NCI-H774 (cell line): Measurements from ENCODE around the gene TRA2B.
A peak's percentile ranks its signal among the peaks of the same experiment; 100 is the strongest.

Source experiments
- DNase-seq: peaks from one replicate; lab custom pipeline; 2025; lab: John Stamatoyannopoulos, UW

The TRA2B gene

DNA sequence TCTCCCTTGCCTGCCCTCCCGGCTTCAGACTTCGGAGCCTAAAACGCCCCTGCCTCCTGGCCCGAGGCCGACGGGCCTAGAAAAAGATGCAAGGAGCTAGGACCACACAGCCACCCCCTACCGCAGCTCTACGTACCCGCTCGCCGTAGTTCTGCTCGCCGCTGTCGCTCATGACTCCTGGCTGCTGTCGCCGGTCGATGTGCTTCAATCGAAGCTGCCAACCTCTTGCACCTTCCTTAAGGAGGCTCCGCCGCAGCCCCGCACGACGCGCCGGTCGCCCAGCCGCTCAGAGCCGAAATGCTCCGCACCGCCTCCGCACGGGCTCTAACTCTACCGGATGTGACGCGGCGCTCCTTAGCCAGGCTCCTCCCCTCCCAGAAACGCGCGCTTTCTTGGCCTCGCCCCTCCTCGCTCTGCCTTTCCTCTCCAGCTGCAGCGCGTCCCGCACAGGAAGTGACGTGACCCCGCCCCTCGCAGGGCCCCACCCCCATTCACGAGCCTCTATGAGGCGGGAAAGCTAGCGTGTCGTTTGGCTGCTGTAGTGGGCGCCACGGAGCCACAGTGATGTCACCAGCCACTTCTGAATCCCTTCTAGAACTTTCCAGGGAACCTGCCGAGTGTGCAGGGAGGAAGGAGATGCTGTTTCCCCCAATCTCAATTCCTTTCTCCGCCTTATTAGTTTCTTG, at the start of gene TRA2B:
Gene TRA2B, minus strand, starts transcription at position 326 of the 686 bp plus-strand sequence. Its CDS starts 154 bp downstream, at position 172.
- peak; percentile 100 for DNase-seq

- DNase-seq: no peak
Observed at GRCh38 chr3:185986198-185986777, 48.5 kb upstream of the TRA2B start.

DNA sequence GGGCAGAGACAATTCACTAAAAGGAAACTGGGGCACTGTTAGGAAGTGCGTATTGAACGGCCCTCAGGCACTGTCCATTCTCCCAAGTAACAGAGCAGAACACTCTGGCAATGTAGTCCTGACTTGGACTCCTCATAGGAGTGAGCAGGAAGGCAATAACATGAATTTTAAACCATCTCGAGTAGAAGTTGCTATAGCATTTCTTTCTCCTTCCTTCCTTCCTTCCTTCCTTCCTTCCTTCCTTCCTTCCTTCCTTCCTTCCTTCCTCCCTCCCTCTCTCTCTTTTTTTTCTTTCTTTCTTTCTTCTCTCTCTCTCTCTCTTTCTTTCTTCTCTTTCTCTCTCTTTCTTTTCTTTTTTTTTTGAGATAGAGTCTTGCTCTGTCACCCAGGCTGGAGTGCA, 46.4 kb upstream of the TRA2B start:
- DNase-seq: no peak

DNA sequence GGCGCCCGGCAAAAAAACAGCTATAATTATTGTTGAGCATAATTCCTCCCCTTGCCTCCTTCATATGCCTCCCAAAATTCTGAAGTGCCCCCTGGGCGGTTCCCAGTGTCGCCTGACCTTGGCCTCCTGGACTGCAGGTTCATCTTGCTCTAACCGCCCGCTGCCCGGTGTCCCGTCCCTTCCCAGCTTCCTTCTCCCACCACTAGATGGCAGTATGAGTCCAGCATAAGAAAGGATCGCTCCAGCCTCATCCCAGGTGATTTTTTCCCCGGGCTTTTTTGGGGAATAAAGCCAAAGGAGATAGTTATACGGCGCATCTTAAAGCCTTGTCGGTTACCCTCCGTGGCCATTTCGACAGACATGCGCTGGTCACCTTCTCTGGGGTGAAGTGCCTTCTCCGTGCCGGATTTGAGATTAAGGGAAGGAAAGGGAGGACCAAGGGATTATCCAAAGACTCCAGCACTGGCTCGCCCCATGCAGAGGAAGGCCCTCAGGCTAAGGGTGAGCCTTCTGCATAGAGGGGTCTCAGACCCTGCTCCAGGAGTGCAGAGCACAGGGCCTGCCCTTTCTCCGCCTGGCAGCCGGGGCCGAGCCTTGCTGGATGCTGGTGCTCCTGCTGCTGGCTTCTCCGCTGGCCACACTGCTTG, 45.8 kb upstream of the TRA2B start:
- peak; percentile 70 for DNase-seq

- no peak for DNase-seq
Observed at GRCh38 chr3:185982632-185983031, 44.8 kb upstream of the TRA2B start.

- DNase-seq: no peak
Observed at GRCh38 chr3:185981621-185982020, 43.8 kb upstream of the TRA2B start.

- no peak for DNase-seq
Observed at GRCh38 chr3:185979721-185980121, 41.9 kb upstream of the TRA2B start.

DNA sequence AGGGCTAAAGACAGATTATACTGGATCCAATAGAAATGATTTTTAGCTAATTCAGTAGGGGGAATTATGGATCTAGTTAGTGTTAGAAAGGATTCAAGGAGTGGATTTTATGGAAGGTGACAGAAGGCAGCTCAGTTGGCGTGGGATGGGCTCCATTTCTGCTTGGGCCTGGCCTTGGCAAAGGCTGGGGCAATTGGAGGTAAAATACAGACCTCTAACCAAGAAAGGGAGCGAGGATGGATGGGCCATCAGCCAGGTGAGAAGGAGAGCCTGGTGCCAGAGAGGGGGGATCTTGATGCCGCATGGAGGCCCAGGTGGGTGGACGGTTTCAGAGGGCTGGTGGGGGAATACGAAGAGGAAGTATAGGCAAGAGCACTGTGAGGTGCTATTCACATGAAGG, 40.7 kb upstream of the TRA2B start:
- DNase-seq: no peak

DNA sequence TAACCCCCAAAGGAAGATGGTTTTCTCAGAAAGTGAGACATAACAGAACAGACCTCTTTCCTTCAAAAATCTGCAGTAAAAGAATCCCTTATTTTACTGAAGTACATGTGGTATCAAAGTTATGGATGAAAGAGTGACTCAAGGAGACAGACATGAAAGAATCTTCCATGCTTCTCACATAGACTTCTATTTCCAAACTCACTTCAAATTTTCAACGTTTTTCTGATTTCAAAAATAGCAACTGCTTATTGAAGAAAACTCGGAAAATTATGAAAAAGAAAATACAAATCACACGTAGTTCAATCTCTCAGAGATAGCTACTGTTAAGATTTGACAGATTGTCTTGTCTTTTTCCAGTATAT, 39.8 kb upstream of the TRA2B start:
- no peak for DNase-seq

- peak; percentile 46 for DNase-seq
Observed at GRCh38 chr3:185976977-185977678, 39.3 kb upstream of the TRA2B start.

GRCh38 chr3:185976100-185976499, 38.3 kb upstream of the TRA2B start:
- no peak for DNase-seq

DNA sequence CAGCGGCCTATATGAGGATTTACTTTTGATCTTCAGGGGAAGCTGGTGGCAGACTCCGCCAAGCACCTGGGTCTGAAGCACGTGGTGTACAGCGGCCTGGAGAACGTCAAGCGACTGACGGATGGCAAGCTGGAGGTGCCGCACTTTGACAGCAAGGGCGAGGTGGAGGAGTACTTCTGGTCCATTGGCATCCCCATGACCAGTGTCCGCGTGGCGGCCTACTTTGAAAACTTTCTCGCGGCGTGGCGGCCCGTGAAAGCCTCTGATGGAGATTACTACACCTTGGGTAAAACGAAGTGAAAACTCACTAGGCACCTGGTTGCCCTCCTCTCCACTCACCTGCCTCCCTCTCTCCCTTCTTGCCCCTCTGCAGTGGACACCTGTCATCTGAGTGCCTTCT, 33.8 kb upstream of the TRA2B start:
- DNase-seq: no peak

DNA sequence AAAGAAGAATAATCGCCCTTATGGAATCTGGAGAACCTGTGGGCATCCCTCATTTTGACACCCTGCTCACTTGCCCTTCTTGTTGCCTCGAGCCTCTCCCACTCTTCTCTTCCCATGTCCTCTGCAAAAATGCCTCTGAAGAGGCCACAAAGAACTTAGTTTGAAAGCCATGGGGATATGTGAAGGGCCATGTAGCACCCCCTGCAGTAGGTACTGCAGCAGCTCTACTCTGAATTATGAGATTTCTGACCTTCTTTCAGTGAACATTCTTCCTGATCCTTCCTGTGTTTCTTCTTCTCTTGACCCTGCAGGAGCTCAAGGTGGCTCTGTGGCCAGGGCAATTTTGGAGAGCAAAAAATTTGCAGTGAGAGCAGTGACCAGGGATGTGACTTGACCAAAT, 30.4 kb upstream of the TRA2B start:
- no peak for DNase-seq

DNA sequence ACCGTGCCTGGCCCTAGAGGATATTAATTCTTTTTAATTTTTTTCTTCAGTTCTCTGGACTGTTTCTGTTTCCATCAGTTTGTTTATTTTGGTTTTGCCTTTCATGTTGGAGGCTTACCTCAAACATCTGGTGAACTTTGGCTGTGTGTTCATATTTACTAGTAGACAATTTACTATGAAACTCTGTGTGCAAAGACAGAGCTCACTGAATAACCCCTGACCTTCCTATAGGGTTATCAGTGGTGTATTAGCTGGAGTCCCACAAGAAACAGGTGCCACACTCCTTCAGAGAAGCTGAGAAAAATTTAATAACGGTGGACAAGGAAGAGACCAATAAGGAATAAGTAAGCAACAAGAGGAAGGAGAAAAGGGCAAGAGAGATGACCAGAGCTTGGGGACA, 28.8 kb upstream of the TRA2B start:
- DNase-seq: no peak

DNA sequence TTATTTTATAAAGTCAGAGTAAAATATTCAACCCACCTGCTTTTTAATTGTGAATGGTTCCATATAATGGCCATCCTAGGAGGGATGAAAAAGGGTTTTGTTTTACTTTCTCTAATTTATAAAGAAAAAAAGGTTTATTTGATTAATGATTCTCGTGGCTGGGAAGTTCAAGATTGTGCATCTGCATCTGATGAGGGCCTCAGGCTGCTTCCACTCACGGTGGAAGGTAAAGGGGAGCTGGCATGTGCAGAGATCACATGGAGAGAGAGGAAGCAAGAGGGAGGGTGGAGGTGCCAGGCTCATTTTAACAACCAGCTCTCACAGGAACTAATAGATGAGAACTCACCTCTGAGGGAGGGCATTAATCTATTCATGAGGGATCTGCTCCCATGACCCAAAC, 27.7 kb upstream of the TRA2B start:
- DNase-seq: no peak

DNA sequence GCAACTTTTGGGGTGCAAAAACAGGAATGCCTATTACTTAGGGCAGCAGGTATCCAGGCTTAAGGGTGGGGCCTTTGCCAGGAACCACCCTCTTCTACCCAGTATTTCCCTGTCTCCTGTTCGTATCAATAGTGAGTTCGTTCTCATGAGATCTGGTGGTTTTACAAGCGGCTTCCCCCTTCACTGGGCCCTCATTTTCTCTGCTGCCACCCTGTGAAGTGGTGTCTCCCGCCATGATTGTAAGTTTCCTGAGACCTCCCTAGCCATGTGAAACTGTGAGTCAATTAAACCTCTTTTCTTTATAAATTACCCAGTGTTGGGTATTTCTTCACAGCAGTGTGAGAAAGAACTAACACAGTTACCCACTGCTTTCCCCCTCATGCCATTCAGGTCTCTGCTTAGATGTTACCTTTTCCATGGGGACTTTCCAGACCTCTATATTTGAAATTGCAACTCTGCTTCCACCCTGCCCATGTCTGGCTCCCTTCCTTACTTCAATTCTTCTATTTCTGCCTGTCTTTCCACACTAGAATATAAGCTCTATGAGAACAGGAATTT, 23.9 kb upstream of the TRA2B start:
- DNase-seq: no peak

- DNase-seq: no peak
Observed at GRCh38 chr3:185960522-185961288, 22.9 kb upstream of the TRA2B start.

- DNase-seq: no peak
Observed at GRCh38 chr3:185959609-185960521, 22.1 kb upstream of the TRA2B start.

DNA sequence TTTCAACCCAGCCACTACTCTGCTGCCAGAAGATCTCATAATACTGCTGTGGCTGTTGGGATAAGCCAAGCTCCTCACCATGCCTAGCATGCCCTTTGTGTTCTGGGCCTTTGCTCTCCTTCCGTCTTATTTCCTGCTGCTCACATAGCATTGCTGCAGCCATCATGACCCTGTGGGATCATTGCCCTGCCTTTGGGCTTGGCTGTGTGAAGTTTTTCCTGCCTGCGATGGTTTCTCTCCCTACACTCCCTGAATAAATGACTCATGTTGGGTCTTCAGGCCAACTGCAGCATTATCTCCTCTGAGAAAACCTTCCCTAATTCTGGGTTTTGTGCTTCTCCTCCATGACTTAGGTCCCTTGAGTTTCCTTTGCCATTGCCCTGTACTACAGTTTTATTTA, 20.8 kb upstream of the TRA2B start:
- DNase-seq: no peak

DNA sequence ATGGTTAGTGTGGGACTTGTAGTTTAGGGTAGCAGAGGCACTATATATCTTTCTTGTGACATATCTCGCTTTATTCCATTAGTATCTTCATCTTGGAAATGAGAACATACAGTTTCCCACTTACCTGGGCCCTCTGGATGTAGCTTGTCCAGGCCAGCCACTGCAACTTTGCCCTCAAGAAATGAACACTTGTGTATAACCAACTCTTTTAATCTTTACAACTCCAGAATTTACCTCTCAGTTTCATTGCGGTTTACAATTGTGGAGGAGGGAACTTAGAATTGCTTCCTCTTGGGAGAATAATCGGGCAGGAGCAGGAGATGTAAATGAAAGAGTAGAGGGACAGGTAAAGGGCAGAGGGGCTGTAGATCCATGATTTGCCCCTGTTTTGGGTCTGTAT, 18.4 kb upstream of the TRA2B start:
- DNase-seq: no peak

GRCh38 chr3:185954366-185954723, 16.5 kb upstream of the TRA2B start:
- no peak for DNase-seq
